Loucy (cell line): ENCODE results near the gene TXNDC17.

Experiments
- CTCF ChIP-seq: fragments of 200-600 bp; sonication (generic); conservative IDR thresholded peaks from 2 replicates; pipeline ENCODE4 v1.5.1; 2014; ENCODE audit warnings: mild to moderate bottlenecking, antibody characterized with exemption, low read length
- EZH2phosphoT487 ChIP-seq: fragments of 200-600 bp; IDR thresholded peaks from 2 replicates; pipeline ENCODE4 v1.6.1; 2018; ENCODE audit warnings: antibody characterized with exemption, mild to moderate bottlenecking, moderate library complexity, borderline replicate concordance

GRCh38 chr17:6639586-6640535 lies 999 bp upstream of the TXNDC17 start:
- TF ChIP-seq CTCF, result no peak
- no peak for TF ChIP-seq EZH2phosphoT487
